NCI-H748 treated with DMSO at 0.1 percent for 48 hours (cell line): ENCODE data around the gene MRPS14.
"Not testable (repeated sequence)": the region's sequence is repeated elsewhere in the genome, so short reads cannot be mapped to it uniquely, and the experiment has no call there.

Source experiments
- DNase-seq: peaks from one replicate; lab custom pipeline; 2025; lab: John Stamatoyannopoulos, UW

Gene MRPS14

DNA sequence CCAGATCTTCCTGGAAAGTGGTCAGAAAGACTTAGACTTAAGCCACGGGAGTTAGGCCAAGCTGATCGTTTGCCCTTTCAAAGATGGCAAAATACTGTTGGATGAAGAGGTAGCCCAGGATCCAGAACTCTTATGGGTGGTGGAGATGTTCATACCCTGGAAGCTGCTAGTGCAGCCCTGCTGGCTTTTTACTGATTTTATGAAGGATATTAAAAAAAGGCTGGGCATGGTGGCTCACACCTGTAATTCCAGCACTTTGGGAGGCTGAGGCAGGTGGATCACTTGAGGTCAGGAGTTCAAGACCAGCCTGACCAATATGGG, 657 bp upstream of the MRPS14 start:
- not testable (repeated sequence) for DNase-seq

DNA sequence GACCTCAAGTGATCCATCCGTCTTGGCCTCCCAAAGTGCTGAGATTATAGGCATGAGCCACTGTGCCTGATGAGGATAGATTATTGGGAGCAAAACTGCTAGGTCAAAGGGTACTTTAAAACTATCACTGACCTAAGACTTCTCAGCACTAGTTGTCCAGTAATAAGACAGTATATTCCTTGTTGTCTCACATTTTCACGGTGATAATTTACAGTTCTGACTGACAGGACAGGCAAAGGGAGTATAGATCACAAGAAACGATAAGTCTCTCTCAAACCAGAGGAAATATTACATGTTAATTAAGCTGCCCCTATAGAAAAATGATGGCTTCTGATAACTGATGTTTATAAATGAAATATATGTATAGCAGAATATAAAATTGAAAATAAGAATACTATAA, 3.7 kb downstream of the MRPS14 start:
- no peak for DNase-seq

DNA sequence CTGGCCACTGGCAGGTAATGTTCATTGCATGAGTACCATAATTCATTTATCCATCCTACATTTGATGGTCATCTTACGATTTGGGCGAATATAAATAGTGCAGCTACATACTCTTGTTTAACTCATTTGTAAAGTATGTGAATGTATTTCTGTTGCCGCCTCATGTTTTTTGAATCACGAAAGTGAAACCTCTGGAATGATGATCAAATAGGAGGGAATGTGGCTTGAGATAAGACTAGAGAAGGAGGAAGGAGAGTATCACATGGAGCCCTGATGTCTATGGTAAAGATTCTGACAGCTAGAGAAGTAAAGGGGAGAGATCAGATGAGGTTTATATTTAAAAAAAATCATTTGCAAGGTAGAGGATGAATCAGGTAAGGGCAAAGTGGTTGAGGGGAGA, 8.0 kb downstream of the MRPS14 start:
- no peak for DNase-seq

DNA sequence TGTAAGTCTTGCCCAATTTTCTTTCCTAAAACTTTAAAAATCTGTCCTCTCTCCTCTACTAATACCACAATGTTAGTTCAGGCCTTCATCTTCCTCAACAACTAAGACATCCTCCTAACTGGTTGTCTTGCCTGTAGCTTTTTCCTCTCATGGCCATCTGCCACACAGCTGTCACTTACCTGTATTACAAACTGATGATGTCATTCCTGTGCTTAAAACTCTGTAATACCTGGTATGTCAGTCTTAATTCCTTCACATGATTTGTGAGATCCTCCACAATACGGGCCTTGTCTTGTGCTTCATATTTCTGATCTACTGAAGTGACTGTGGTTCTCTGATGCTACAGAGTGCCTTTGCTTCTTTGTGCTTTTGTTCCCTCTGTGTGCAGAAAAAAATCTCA, 9.8 kb downstream of the MRPS14 start:
- no peak for DNase-seq

DNA sequence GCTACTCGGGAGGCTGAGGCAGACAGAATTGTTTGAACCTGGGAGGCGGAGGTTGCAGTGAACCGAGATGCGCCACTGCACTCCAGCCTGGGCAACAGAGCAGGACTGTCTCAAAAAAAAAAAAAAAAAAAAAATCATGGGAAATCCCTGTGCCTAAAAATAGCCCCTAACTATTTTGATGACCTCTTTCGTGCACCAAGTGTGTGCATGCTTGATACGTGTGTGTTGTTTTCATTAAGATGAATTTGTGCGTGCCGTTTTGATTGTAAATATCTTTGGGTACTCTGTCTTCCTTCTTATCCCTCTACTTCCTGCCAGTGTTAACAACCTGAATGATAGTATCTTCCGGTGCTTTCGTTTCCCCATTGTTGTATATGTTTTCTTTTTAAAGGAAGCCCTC, 13.7 kb downstream of the MRPS14 start:
- no peak for DNase-seq

DNA sequence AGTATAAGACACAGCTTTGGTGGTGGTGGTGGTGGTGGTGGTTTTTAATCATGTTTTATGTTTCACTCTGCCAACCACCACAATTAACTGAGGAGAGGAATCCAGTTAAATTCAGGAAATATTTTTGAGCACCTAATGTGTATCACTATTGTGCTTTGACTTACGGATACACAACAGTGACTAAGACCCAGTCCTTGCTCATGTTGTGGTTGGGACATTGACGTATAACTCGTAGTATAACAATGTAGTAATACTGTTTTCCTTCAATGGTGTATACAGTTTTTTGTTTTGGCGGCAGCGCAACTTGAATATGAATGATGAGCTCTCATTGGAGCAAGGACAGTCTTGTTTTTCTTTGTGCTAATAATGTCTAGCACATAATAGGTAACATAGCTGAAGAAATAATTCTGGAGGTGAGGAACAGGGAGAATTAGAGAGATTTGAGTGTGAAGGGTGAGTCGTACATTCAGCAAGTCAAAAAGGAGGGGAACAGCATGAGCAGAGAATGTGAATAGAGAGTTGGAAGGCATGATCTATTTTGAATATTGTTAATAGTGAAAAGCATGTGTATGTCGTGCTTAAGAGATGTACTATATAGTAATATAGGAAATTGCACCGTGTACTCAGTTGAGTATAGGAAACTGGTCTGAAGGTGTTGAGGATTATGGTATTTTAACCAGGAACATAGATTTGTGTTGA, 18.0 kb downstream of the MRPS14 start:
- DNase-seq, result no peak

DNA sequence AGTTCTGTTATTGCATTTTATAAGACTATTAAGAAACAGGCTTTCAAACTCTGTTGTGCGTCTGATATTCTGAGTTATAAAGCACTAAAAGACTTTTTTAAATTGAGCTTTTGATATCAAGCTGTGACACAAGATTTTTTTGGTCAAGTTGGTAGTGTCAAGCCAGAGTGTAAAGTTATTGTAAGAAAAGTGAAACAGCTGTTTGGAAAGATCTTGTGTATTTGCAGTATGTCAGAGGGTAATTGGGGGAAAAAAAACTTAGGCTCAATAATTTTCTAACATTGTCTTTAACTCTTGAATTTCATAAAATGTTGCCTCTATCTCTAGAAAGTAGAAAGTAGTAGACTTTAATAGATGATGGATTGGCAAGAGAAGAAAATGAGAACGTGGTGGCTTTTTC, 19.7 kb downstream of the MRPS14 start:
- no peak for DNase-seq

DNA sequence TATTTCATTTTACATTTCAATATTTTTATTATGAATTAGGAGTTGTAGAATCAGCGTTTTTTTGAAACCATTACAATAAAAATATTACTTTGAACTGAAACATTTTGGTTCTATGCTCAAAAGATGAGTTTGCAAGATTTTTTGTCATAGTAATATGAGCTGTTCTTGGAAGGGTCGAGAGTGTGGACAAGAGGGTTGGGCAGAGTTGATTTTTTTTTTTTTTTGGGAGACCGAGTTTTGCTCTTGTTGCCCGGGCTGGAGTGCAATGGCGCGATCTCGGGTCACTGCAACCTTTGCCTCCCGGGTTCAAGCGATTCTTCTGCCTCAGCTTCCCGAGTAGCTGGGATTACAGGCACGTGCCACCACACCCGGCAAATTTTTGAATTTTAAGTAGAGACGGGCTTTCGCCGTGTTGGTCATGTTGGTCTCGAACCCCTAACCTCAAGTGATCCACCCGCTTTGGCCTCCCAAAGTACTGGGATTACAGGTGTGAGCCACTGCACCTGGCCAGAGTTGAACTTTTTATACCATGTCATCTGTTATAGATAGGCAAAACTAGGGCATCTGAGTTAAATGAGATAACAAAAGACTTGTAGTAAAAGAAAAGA, 20.2 kb downstream of the MRPS14 start:
- DNase-seq, result no peak

DNA sequence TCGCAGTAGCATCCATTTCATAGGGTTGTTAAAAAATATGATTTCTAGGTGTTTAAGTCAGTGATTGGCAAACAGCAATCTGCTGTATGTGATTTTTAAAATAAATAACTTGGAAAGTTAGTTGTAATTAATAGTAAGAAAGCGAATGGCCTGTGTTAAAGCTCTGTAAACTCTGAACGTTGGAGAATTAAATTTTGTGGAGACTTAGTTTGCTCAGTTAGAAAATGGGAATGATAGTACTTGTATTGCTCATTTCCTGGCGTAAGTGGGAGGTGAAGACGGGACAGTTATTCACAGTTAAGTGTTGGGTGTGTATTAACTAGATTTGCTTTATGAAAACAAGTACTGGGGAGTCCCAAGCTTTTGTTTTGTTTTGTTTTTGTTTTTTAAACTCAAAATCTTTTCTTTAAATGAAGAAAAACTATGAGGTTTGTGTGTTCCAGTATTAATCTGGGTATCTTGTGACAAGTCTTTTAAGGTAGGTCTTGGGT, 22.5 kb downstream of the MRPS14 start:
- no peak for DNase-seq

DNA sequence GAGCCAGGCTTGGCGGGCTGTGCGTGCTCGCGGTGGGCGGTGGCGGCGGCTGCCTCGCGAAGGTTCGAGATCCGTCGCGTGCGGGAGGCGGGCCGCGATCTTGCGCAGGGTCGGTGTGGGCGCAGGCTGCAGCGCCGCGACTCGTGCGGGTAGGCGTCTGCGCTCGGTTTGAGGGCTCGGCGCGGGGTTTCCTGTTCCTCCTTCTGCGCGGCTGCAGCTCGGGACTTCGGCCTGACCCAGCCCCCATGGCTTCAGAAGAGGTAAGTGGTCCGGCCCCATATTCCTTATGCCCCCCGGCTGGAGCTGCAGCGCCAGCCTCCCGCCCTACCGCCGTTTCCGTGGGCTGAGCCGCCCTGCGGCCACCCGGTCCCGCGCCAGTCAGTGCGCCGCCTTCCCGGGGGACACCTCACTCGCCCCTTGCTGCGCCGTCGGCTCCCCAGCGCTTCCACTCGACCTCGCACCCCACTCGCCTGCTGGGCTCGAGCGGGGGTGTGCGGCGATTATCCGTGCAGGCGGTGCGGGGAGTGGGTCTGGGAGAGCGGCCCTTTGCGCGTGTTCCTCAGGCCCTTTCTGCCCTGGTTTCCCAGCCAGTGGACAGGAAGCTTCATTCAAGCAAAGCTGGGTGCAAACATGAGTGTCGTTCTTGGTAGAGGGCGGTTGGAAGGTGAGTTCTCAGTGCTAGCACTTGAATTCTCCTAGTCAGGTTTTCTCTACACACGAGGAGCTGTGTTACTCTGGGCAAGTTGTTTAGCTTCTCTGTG, 23.1 kb downstream of the MRPS14 start, which contains the start of gene CACYBP:
Gene CACYBP, plus strand, starts transcription at position 12 of the 761 bp plus-strand sequence. Its CDS starts 234 bp downstream, at position 246.
- DNase-seq, result no peak

DNA sequence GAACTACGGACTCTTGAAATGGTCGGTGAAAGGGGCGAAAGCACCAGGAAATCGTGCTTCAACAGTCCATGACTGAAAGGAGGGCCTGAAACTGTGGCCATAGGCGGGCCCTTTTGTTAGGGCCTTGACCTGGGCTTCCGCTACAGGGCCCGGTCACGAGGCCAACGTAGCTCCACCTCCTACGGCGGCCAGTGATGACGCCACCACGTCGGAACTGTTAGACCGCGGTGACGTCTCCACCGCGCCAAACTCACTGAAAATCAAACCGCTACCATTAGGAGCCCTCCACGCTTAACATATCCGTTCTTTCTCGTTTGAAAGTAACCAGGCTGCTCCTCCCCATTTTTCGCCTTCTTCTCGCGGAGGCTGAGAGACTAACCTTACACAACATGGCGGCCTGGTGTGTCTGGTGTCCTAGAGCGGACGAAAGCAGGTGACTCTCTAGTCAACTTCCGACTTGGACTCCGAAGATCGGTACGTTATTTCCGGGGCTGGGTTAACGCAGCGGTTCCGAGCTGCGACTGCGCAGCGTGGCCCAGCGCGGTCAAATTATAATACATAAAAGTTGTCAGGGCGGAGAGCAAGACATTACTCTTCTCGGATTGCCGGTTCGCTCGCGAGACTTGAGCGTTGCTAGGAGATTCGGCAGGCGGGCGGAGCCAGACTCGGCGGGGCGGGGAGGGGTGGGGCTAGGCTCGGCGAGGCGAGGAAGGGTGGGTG, 23.8 kb downstream of the MRPS14 start:
- DNase-seq, result peak; percentile 85

DNA sequence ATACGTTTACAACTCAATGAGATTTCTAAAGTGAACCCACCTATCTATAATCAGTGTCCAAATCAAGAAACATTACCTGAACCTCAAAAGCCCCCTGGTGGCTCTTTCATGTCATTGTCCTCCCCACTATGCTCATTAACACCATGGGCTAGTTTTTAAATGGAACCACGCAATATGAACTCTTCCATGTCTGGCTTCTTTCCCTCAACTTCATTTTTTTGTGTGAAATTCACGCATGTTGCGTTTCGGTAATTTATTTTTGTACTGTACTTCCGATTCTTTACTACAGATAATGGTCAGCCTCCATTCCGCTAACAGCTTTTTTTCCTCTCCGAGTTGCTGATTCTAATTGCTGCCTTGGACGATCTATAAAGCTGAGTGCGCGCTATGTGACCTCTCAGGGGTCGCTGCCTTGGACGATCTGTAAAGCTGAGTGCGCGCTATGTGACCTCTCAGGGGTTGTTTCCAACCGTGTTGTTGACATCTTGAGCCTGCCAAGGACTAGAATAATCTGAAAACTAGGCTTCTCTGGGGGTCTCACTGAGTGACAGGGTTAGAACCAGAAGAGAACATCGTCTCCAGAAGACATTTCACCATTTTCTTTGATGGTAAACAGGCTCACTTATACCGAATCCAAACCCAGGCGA, 24.5 kb downstream of the MRPS14 start:
- DNase-seq, result peak; percentile 49

DNA sequence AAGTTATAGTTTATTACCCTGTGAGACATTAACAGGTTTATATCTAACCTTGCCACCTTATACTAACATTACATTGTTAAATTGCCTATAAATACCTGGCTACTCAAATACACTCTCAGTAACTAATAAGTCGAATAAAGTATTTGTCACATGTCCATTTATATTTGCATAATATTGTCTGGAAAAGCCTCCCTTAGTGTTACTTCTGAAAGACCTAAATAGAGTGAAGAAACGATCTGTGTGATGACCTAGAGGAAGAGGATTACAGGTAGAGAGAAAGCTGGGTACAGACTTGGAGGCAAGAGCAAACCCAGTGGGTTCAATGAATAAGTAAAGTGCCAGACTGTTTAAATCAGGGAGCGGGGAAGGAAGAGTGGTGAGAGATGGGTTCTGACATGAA, 26.2 kb downstream of the MRPS14 start:
- no peak for DNase-seq

DNA sequence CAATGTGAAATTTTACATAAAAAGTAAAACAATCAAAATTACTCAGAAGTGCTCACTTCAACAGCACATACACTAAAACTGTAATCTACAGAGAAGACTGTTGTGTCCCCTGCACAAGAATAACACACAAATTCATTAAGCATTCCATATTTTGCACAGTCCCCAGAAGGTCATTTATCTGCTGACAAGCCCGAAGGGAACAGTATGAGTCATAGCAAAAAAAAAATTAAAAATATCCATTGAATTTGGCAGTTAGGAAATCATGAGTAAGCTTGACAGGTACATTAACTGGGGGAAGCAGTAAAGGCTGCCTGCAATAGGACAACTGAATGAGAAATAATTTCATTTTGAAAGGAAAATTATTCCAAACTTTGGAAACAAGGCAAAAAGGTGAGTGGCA, 26.7 kb downstream of the MRPS14 start:
- no peak for DNase-seq

DNA sequence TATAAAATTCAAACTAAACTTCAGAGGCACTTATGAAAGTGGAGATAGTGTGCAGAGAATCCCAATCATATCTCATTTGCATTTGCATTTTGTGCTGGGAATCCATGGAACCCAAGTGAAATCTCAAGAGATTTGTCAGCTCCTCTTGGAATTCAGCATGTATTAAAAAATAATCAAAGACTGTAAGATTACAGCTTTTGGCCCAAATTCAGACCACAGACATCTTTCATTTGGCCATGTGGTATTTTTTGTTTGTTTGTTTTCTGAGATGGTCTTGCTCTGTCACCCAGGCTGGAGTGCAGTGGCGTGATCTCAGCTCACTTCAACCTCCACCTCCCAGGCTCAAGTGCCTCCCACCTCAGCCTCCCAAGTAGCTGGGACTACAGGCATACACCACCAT, 27.3 kb downstream of the MRPS14 start:
- DNase-seq, result no peak

DNA sequence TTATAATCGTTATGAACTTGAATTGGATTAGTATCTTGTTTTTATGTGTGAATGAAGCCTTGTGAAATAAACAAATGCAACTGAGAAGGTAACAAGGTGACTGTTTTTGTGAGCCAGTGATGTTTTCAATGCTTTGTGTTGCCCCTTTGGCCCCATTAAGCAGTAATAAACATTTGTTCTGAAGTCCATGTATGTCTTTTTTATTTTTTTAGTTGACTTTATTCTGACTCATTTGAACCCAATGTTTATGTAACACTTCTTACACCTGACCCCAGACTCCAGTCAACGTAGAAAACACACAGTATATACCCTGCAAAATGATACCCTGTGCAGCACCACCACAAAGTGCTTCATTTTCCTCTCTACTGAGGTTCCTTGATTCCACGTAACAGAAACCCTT, 28.1 kb downstream of the MRPS14 start:
- no peak for DNase-seq

DNA sequence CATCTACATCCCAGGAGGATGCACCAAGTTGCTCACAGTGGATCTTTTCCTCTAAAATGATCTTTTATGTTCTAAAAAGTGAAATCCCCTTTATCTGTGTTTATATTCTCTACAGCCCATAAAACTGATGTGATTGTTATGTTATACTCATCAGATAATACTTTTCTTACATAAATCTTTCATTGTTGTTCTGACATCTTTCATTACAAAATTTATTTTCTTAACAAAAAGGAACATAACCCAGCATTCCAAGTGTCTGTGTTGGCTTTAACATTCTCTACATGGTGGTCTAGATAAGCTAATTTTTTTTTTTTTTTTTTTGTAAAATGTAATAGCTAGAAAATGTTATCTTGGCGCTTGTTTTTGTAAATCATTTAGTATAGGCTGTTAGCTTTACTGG, 31.8 kb downstream of the MRPS14 start:
- DNase-seq, result no peak

DNA sequence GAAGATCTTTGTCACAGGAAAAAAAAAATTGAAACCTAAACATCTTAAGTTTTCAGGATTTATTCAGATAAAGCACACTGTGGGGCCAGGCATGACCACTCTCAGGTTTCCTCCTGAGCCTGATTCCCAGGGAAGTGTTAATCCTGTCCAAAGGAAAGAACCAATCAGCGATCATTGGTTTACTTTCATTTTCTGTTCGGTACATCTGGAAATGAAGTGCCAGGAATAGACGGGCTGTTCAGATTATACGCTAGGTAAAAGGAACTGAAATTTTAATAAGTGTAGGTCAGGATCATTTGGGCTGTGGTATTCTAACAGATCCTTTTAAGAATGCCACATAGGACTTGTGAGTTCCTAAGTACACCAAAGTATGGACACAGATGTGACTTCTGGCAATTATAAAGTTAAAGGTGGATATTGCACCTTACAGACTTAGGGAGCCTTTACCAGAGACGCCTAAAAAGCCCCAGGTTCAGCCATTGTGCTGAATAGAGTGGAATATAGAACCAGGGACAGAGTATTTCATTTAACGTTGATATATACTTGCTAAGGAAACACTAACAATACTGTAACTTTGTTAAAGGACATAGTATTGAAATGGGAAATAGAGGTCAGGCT, 32.7 kb downstream of the MRPS14 start:
- DNase-seq, result no peak

DNA sequence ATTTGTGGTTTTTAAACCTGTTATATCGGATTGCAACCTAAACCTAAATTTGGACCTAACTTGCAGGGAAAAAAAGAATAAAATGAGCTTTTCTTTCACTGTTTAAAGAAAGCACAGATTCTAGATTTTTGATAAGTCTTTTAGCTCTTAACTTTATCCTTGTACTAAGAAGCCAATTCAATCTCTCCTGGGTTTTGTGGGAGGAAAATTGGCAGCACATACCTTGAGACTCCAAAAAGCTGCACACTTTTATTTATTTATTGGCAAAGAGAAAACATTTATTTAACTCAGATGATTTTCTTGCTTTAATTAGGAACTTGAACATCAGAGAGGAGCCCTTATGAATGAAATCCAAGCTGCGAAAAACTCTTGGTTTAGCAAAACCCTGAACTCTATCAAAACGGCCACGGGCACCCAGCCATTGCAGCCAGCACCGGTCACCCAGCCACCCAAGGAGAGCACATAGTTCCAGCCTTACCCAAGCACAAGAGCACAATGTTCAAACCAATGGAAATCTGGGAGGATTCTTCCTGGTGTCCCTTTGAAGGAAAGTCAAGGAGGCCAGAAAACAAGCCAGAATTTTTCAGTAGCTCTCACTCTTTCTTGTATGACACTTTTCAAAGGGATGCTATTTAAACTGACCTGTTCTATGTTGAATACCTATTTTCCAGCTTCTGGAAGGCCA, 33.5 kb downstream of the MRPS14 start:
- DNase-seq, result no peak

DNA sequence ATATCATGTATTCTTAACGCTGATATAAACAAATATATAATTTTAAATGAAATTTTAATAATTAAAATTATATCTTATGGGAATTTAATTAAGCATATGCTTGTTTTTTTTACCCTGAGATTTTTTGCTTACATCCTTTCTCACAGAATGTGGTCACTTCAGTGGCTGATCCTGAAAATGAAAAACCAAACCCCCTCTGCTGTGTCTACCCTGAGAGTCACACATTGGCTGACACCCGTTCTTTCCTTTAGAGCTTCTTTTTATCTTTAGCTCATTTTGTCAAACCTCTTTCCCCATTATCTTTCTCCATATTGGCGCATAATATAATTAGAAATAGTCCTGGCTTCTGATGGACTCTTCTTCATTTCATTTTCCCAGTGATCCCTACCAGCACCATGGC, 34.2 kb downstream of the MRPS14 start:
- no peak for DNase-seq

DNA sequence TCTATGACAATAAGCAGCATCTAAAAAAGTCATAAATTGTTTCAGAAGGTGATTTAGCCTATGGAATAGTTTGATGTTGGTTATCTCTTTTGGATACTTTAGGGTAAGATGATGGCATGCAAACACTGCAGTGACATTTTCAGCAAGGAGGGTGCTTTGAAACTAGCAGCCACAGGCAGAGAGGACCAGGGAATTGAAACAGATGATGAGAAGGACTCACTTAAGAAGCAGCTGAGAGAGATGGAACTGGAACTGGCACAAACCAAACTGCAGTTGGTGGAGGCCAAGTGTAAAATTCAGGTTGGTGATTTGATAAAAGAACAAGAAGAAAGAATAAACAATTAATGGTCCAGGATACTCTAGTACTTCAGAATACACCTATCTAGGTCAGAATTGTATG, 34.7 kb downstream of the MRPS14 start:
- no peak for DNase-seq
